Measurements from ENCODE around the gene ABRACL.
"Not testable (repeated sequence)": the region's sequence is repeated elsewhere in the genome, so short reads cannot be mapped to it uniquely, and the experiment has no call there.

The ABRACL gene

GRCh38 chr6:139047677-139048076, 19.1 kb downstream of the ABRACL start:
- DNase-seq (ENCODE audit: low spot score): no peak
- TF ChIP-seq, protein P1, sequence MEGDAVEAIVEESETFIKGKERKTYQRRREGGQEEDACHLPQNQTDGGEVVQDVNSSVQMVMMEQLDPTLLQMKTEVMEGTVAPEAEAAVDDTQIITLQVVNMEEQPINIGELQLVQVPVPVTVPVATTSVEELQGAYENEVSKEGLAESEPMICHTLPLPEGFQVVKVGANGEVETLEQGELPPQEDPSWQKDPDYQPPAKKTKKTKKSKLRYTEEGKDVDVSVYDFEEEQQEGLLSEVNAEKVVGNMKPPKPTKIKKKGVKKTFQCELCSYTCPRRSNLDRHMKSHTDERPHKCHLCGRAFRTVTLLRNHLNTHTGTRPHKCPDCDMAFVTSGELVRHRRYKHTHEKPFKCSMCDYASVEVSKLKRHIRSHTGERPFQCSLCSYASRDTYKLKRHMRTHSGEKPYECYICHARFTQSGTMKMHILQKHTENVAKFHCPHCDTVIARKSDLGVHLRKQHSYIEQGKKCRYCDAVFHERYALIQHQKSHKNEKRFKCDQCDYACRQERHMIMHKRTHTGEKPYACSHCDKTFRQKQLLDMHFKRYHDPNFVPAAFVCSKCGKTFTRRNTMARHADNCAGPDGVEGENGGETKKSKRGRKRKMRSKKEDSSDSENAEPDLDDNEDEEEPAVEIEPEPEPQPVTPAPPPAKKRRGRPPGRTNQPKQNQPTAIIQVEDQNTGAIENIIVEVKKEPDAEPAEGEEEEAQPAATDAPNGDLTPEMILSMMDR (IDR thresholded peaks at IDR 0.05; ENCODE audit: extremely low read depth, missing control alignments): no peak

GRCh38 chr6:139048912-139049311, 20.4 kb downstream of the ABRACL start:
- not testable (repeated sequence) for DNase-seq (ENCODE audit: low spot score)

DNA sequence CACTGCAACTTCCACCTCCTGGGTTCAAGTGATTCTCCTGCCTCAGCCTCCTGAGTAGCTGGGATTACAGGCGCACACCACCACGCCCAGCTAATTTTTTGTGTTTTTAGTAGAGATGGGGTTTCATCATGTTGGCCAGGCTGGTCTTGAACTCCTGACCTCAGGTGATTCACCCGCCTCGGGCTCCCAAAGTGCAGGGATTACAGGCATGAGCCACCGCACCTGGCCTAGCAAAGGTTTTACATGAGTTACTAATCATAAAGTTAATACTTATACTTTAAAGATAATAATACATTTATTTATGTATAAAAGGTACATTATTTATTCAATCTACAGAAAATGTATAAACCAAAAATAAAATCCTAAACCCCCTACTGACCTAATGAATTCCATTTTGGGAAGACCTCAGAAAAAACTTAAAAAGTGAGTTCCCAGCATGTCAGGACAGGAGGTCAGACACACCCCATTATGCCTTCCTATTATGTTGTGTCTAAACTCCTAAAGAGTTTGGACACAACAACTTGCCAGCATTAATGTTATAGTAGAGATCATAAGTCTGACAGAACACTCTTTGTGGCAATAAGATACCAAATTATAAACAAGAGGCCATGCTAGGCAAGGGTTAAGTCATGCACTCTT, 21.7 kb downstream of the ABRACL start:
- not testable (repeated sequence) for DNase-seq (ENCODE audit: low spot score)

GRCh38 chr6:139050770-139051313, 22.3 kb downstream of the ABRACL start:
- TF ChIP-seq, protein P1 (IDR thresholded peaks at IDR 0.05; ENCODE audit: extremely low read depth, missing control alignments): no peak
- no peak for DNase-seq (ENCODE audit: low spot score)

DNA sequence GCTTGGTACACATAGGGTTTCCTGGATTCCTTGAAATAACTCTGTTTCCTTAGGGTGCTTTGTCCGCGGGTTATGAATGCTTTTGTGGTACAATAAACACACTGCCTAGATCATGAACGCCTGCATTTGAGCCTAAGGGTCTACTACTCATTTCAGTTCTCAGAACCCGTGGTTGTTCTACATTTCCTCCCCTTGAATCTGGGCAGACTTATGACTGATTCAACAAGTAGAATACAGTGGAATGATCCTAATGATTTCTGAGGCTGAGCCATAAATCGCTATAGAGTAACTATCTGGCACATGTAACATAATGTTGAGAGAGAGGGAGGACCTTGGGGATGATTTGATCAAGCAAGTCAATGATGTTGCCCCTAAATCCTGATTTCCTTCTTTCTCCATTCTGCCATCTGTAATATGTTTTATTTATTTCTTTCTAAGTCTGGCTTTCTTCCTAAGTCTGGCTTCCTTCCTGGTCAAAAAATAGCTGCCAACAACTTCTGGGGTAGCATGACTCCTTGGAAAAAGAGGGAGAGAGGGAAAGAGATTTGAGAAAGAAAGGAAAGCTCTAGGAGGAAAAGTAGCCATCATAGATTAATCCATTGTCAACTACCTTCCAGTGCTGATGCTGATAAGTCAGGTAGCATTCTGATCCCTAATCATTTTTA, 23.0 kb downstream of the ABRACL start:
- DNase-seq (ENCODE audit: low spot score): no peak
- TF ChIP-seq, protein P1 (IDR thresholded peaks at IDR 0.05; ENCODE audit: extremely low read depth, missing control alignments): no peak

DNA sequence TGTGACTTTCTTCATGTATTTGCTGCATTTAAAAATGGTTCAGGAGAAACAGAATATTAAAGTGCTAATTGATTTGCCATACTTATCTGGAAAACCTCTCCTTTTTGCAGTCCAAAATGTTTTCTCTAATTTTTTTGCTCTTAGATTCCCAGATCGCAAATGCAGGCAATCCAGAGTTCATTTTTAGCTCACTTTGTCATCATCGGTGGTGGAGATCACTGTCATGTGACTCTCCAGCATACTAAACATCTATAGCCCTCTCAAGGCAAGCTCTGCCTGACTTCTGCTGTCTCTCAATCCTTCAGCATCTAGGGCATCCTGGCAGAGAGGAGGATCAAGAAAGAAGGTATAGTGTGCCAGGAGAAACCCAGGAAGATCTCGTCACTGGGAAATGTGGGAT, 24.8 kb downstream of the ABRACL start:
- no peak for DNase-seq (ENCODE audit: low spot score)
- TF ChIP-seq, protein P1 (IDR thresholded peaks at IDR 0.05; ENCODE audit: extremely low read depth, missing control alignments): no peak

DNA sequence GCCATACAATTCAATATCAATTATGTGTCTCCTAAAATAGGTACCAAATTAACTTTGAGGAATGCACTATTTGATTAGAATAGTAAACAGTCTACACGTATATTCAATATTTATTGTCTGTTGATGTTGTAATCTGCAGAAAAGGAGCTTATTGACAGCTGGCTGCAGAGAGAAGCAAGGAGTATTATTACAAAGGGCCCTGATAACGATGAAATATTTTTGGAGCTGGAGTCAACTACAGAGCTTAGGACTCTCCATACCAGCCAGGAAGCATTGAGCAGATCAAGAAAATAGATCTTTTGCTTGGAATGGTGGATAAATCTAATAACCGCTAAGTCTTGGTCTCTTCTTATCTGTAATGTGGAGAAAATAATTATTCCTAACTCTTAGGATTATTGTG, 25.5 kb downstream of the ABRACL start:
- no peak for DNase-seq (ENCODE audit: low spot score)
- TF ChIP-seq, protein P1 (IDR thresholded peaks at IDR 0.05; ENCODE audit: extremely low read depth, missing control alignments): no peak

DNA sequence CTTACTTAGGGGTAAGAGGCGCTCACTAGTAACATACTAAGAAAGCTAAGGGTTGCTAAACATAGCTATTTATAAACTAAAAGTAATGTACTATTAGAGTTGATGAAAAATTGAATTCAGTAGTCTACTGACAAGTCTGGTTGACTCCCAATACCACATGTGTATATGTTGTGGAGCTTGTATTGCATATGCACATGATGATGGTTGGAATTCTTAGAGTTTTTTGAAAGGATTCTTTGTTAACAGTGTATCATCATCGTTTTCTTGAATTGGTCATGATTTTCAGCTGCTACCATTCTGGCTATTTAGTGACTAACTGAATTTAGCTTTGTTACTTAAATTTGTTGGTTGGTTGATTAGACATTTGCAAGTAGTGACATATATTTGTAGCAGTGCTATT, 27.2 kb downstream of the ABRACL start:
- no peak for DNase-seq (ENCODE audit: low spot score)
- TF ChIP-seq, protein P1 (IDR thresholded peaks at IDR 0.05; ENCODE audit: extremely low read depth, missing control alignments): no peak

Measured in GM20000 (cell line).